ENCODE measurements around the gene TMEM232. TPM values are rescaled to one million over a fixed set of nuclear protein-coding genes. Genes with fewer than 3 reads are reported as not detected.

Gene TMEM232
- total and polyA plus RNA-seq, 8 donors, result 0.68 to 3.5 (median 2.2) TPM

DNA sequence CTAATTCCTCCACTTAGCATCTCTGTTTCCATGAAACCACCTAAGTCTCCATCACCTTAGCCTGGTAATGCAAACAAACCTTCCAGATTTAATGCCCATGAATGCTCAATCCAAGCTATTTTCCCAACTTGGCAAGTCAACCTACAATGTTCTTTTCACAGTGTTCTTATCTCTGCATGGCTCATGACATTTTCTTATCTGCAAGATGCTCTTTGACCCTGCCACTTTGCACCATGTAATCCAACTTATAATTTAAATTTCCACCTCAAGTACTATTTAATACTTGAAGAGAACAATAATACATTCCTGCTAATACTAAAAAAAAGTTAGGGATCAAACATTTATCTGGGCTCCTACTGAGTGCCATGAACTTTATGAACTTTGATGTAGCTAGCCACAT, 164.3 kb downstream of the TMEM232 start:
- no peak for FAIRE-seq
- DNase-seq, result no peak
- TF ChIP-seq, protein P1, sequence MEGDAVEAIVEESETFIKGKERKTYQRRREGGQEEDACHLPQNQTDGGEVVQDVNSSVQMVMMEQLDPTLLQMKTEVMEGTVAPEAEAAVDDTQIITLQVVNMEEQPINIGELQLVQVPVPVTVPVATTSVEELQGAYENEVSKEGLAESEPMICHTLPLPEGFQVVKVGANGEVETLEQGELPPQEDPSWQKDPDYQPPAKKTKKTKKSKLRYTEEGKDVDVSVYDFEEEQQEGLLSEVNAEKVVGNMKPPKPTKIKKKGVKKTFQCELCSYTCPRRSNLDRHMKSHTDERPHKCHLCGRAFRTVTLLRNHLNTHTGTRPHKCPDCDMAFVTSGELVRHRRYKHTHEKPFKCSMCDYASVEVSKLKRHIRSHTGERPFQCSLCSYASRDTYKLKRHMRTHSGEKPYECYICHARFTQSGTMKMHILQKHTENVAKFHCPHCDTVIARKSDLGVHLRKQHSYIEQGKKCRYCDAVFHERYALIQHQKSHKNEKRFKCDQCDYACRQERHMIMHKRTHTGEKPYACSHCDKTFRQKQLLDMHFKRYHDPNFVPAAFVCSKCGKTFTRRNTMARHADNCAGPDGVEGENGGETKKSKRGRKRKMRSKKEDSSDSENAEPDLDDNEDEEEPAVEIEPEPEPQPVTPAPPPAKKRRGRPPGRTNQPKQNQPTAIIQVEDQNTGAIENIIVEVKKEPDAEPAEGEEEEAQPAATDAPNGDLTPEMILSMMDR (IDR thresholded peaks at IDR 0.05), result no peak
- Histone ChIP-seq H3K4me3 (no peak overlapping the region), H3K9me3 (no peaks in the 10 kb centered on the region), H3K27ac (no peak overlapping the region), H3K4me1 (no peaks in the 10 kb centered on the region), H3K36me3 (no peaks in the 10 kb centered on the region), H3K27me3 (no peaks in the 10 kb centered on the region)
- no peak for ATAC-seq
- intact Hi-C loops (cut with DNase I), result no loop called here

DNA sequence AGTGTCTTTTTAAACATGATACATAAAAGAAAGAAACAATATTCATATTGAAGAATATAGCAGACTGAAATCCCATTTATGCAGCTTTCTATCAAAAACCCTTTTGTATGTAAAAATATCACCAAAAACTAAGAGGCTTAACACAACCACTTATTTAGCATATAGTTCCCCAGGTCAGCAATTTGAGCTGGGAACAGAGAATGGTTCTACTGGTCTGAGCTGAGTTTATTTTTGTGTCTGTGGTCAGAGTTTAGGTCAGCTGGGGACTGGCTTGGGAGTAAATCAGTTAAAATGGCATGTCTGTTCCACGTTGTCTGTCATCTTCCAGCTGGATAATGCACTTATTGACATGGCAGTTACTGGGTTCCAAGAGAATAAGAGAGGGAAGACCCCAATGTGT, 165.0 kb downstream of the TMEM232 start:
- DNase-seq, result no peak
- Histone ChIP-seq H3K4me1 (no peaks in the 10 kb centered on the region), H3K27me3 (no peaks in the 10 kb centered on the region), H3K36me3 (no peaks in the 10 kb centered on the region), H3K4me3 (no peak overlapping the region), H3K9me3 (no peaks in the 10 kb centered on the region), H3K27ac (no peak overlapping the region)
- intact Hi-C loops (cut with DNase I), result no loop called here
- no peak for FAIRE-seq
- TF ChIP-seq, protein P1 (IDR thresholded peaks at IDR 0.05), result no peak
- 62 to 73% methylated on average over 1 of the region's 1 CpG for WGBS, 2 donors
- ATAC-seq, result no peak

DNA sequence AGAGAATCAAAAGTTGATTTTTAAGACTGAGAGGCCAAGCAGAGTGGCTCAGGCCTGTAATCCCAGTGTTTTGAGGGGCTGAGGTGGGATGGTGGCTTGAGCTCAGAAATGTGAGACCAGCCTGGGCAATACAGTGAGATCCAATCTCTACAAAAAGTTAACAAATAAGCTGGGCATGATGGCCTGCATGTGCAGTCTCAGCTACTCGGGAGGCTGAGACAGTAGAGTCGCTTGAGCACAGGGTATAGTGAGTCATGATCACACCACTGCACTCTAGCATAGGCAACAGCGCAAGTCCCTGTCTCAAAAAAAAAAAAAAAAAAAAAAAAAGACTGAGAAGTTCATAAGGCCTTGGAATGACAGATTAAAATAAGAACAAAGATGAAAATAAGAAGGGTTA, 177.2 kb downstream of the TMEM232 start:
- WGBS, 2 donors, result 86 to 93% methylated on average over 3 of the region's 3 CpGs
- ATAC-seq, result no peak

DNA sequence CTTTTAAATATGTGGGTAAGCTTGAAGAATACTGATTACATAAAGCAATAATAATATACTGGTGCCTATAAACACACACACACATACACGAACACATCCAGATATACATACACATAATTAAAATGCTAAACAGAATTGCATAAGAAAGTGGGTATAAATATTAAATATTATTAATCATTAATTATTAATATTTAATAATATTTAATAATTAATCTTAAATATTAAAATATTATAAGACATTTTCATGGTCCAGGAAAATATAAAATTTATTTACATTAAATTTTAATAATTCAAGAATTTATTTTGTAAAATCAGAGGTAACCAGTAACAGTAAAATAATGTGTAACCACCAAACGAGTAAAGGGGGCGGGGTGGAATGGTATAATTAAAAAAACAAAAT, 178.3 kb downstream of the TMEM232 start:
- FAIRE-seq, result peak; percentile 56
- H3K4me3 ChIP-seq, result no peak overlapping the region
- H3K4me1 ChIP-seq, result no peaks in the 10 kb centered on the region
- H3K27ac ChIP-seq, result no peak overlapping the region
- TF ChIP-seq, protein P1 (IDR thresholded peaks at IDR 0.05), result no peak
- H3K9me3 ChIP-seq, result no peaks in the 10 kb centered on the region
- DNase-seq, result no peak
- intact Hi-C loops (cut with DNase I), result no loop called here
- 71 to 80% methylated on average over 3 of the region's 3 CpGs for WGBS, 2 donors
- H3K27me3 ChIP-seq, result no peaks in the 10 kb centered on the region
- H3K36me3 ChIP-seq, result no peaks in the 10 kb centered on the region
- no peak for ATAC-seq

More for the DNA sequence above, 177.2 kb downstream of the TMEM232 start:
- no peak overlapping the region for H3K4me3 ChIP-seq
- H3K36me3 ChIP-seq, result no peaks in the 10 kb centered on the region
- H3K27me3 ChIP-seq, result no peaks in the 10 kb centered on the region
- DNase-seq (no peak), FAIRE-seq (no peak)
- no peaks in the 10 kb centered on the region for H3K4me1 ChIP-seq
- H3K27ac ChIP-seq, result no peak overlapping the region
- no peaks in the 10 kb centered on the region for H3K9me3 ChIP-seq
- intact Hi-C loops (cut with DNase I), result no loop called here
- TF ChIP-seq, protein P1 (IDR thresholded peaks at IDR 0.05), result no peak

DNA sequence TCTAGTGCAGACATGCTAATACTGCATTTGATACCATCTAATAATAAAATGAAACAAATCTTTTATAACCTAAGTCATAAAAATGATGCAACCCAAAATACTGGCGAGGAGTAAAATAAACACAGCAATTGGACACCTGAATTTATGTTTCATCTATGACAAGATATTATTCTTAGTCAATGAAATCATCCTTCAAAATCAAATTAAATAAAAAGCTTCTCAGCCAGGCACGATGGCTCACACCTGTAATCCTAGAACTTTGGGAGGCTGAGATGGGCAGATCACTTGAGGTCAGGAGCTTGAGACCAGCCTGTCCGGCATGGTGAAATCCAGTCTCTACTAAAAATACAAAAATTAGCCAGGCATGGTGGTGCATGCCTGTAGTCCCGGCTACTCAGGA, 179.0 kb downstream of the TMEM232 start:
- no peak for ATAC-seq
- intact Hi-C loops (cut with DNase I), result no loop called here
- TF ChIP-seq, protein P1 (IDR thresholded peaks at IDR 0.05), result no peak
- H3K4me1 ChIP-seq, result no peaks in the 10 kb centered on the region
- H3K27me3 ChIP-seq, result no peaks in the 10 kb centered on the region
- FAIRE-seq, result no peak
- no peaks in the 10 kb centered on the region for H3K36me3 ChIP-seq
- H3K4me3 ChIP-seq, result no peak overlapping the region
- H3K27ac ChIP-seq, result no peak overlapping the region
- WGBS, 2 donors, result 89 to 90% methylated on average over 4 of the region's 4 CpGs
- no peak for DNase-seq
- no peaks in the 10 kb centered on the region for H3K9me3 ChIP-seq

Data from pancreas (tissue), 10 donors.